H1 (cell line): ENCODE measurements around the gene LSR. TPM values are rescaled to one million over a fixed set of nuclear protein-coding genes. Genes with fewer than 3 reads are reported as not detected.

Experiments
- CTCF ChIA-PET: fragments of 300-600 bp; sonication (Branson Sonifier 250); formaldehyde crosslinking; loops from one replicate; lab custom pipeline; 2021; ENCODE audit not compliant: partially characterized antibody; lab: Charles Lee
- POLR2A ChIA-PET: fragments of 300-600 bp; sonication (Branson Sonifier 250); formaldehyde crosslinking; loops from one replicate; lab custom pipeline; 2021; ENCODE audit warnings: inconsistent platforms; ENCODE audit not compliant: partially characterized antibody; lab: Charles Lee
- DNase-seq, 2 experiments: peaks; one replicate each; pipeline versions ENCODE4 v3.0.0 to v3.0.0-alpha.2; 2010 to 2022; ENCODE audit warnings: low spot score in 2 of 2, low read depth in 1 of 2, mixed read lengths in 1 of 2
- FAIRE-seq: peaks from 2 replicates; lab custom pipeline; 2011; peaks lifted over from hg19 to GRCh38; lab: Jason Lieb, UNC
- H2AFZ ChIP-seq: 2 replicates; pipeline ENCODE4 v1.8.1; 2012; ENCODE audit warnings: low read length, inconsistent platforms
- H2AK5ac ChIP-seq: 2 replicates; pipeline ENCODE4 v1.6.1; 2013; ENCODE audit warnings: low read depth, low read length
- H2BK120ac ChIP-seq: replicated peaks from 2 replicates; pipeline ENCODE3; 2013; ENCODE audit warnings: low read depth, low read length, inconsistent platforms
- H2BK12ac ChIP-seq: 2 replicates; pipeline ENCODE4 v1.6.1; 2013; ENCODE audit warnings: low read depth, low read length
- H2BK15ac ChIP-seq: 2 replicates; pipeline ENCODE4 v1.6.1; 2013; ENCODE audit warnings: low read length
- H2BK20ac ChIP-seq: 2 replicates; pipeline ENCODE4 v1.6.1; 2013; ENCODE audit warnings: low read length
- H2BK5ac ChIP-seq: 2 replicates; pipeline ENCODE4 v1.6.1; 2013; ENCODE audit warnings: low read depth, low read length
- H3K14ac ChIP-seq: 2 replicates; pipeline ENCODE4 v1.6.1; 2013; ENCODE audit warnings: inconsistent platforms; ENCODE audit not compliant: insufficient read length
- H3K18ac ChIP-seq: 2 replicates; pipeline ENCODE4 v1.6.1; 2013; ENCODE audit warnings: low read length; ENCODE audit errors: extremely low read depth
- H3K23ac ChIP-seq: 2 replicates; pipeline ENCODE4 v1.6.1; 2013; ENCODE audit warnings: inconsistent platforms; ENCODE audit not compliant: insufficient read length
- H3K23me2 ChIP-seq: 2 replicates; pipeline ENCODE4 v1.6.1; 2013; ENCODE audit warnings: low read depth, low read length
- H3K27ac ChIP-seq: 2 replicates; pipeline ENCODE4 v1.6.1; 2011; ENCODE audit warnings: low read depth, low read length, inconsistent platforms
- H3K27me3 ChIP-seq, 4 experiments: replicated peaks in 1 of 4; 1 replicate in 1 of 4; 2 replicates in 3 of 4; pipeline versions ENCODE4 v1.6.1 to v1.8.1; 2011 to 2013; ENCODE audit warnings: low read length in 3 of 4, mild to moderate bottlenecking in 3 of 4, inconsistent platforms in 2 of 4, mixed read lengths in 2 of 4, moderate library complexity in 1 of 4; ENCODE audit not compliant: control insufficient read depth in 3 of 4, insufficient read depth in 3 of 4; ENCODE audit errors: extremely low read depth in 1 of 4
- H3K36me3 ChIP-seq, 4 experiments: 2 replicates each; pipeline versions ENCODE4 v1.6.1 to v1.8.1; 2011 to 2013; ENCODE audit warnings: mild to moderate bottlenecking in 4 of 4, low read length in 3 of 4, moderate library complexity in 2 of 4, control low read depth in 1 of 4, inconsistent platforms in 1 of 4; ENCODE audit not compliant: insufficient read depth in 4 of 4, control insufficient read depth in 2 of 4
- H3K4ac ChIP-seq: replicated peaks from 2 replicates; pipeline ENCODE3; 2013; ENCODE audit warnings: low read length, low read depth, mixed read lengths, inconsistent platforms; ENCODE audit not compliant: insufficient read length
- H3K4me1 ChIP-seq, 4 experiments: replicated peaks in 1 of 4; 1 replicate in 1 of 4; 2 replicates in 3 of 4; pipeline versions ENCODE4 v1.6.1 to v1.8.1; 2011 to 2013; ENCODE audit warnings: low read length in 3 of 4, inconsistent platforms in 2 of 4, mixed read lengths in 1 of 4; ENCODE audit not compliant: insufficient read depth in 4 of 4, control insufficient read depth in 3 of 4
- H3K4me2 ChIP-seq, 2 experiments: 2 replicates each; pipeline versions ENCODE4 v1.6.1 to v1.8.1; 2011 to 2013; ENCODE audit warnings: low read depth in 2 of 2, low read length in 2 of 2, control low read depth in 1 of 2, inconsistent platforms in 1 of 2, mild to moderate bottlenecking in 1 of 2; ENCODE audit not compliant: insufficient read depth in 1 of 2
- H3K4me3 ChIP-seq, 4 experiments: fragments of 200-600, 300-600 bp in 1 of 4; sonication (generic), shearing (Covaris generic), sonication (Bioruptor Twin) in 1 of 4; 2 replicates each; pipeline versions ENCODE4 v1.5.1 to v1.8.1; 2011 to 2016; ENCODE audit warnings: low read length in 4 of 4, low read depth in 3 of 4, control low read depth in 2 of 4, inconsistent platforms in 2 of 4, mild to moderate bottlenecking in 2 of 4, mixed read lengths in 1 of 4, moderate library complexity in 1 of 4; ENCODE audit not compliant: insufficient read depth in 2 of 4; ENCODE audit errors: extremely low read depth in 1 of 4
- H3K56ac ChIP-seq: replicated peaks from 2 replicates; pipeline ENCODE3; 2013; ENCODE audit warnings: low read depth, mild to moderate bottlenecking, mixed read lengths, low read length, inconsistent platforms; ENCODE audit not compliant: insufficient read length
- H3K79me1 ChIP-seq: 2 replicates; pipeline ENCODE4 v1.6.1; 2013; ENCODE audit warnings: low read depth, low read length, control low read depth
- H3K79me2 ChIP-seq, 2 experiments: 2 replicates each; pipeline versions ENCODE4 v1.6.1 to v1.8.1; 2012 to 2013; ENCODE audit warnings: low read length in 2 of 2, mild to moderate bottlenecking in 2 of 2, inconsistent platforms in 1 of 2; ENCODE audit not compliant: insufficient read depth in 2 of 2, control insufficient read depth in 1 of 2
- H3K9ac ChIP-seq, 4 experiments: replicated peaks in 1 of 4; 1 replicate in 1 of 4; 2 replicates in 3 of 4; pipeline versions ENCODE4 v1.6.1 to v1.8.1; 2011 to 2013; ENCODE audit warnings: low read depth in 3 of 4, low read length in 3 of 4, control low read depth in 2 of 4, mild to moderate bottlenecking in 2 of 4, moderate library complexity in 2 of 4, inconsistent platforms in 1 of 4; ENCODE audit errors: extremely low read depth in 1 of 4
- H3K9me3 ChIP-seq, 2 experiments: 2 replicates each; pipeline versions ENCODE4 v1.6.1 to v1.8.1; 2012 to 2013; ENCODE audit warnings: mild to moderate bottlenecking in 2 of 2, moderate library complexity in 2 of 2, control low read depth in 1 of 2, inconsistent platforms in 1 of 2, low read depth in 1 of 2, low read length in 1 of 2, mixed read lengths in 1 of 2; ENCODE audit not compliant: insufficient read depth in 2 of 2
- H4K20me1 ChIP-seq, 2 experiments: replicated peaks in 1 of 2; 2 replicates each; pipeline versions ENCODE3 to v1.8.1; 2011 to 2013; ENCODE audit warnings: inconsistent platforms in 2 of 2, low read length in 2 of 2, mild to moderate bottlenecking in 1 of 2; ENCODE audit not compliant: insufficient read depth in 2 of 2, control insufficient read depth in 1 of 2
- H4K5ac ChIP-seq: 2 replicates; pipeline ENCODE4 v1.6.1; 2013; ENCODE audit warnings: low read length, low read depth, mixed read lengths, inconsistent platforms; ENCODE audit not compliant: insufficient read length
- H4K8ac ChIP-seq: 2 replicates; pipeline ENCODE4 v1.8.0; 2013; ENCODE audit warnings: mild to moderate bottlenecking, moderate library complexity, low read length, inconsistent platforms; ENCODE audit not compliant: insufficient read depth; ENCODE audit errors: extremely low read depth
- H4K91ac ChIP-seq: replicated peaks from 2 replicates; pipeline ENCODE3; 2013; ENCODE audit warnings: low read length, mixed read lengths, inconsistent platforms; ENCODE audit not compliant: insufficient read length
- BCL11A ChIP-seq, 2 experiments: IDR thresholded peaks; one replicate each; pipeline ENCODE4 v1.6.1; 2011; ENCODE audit warnings: low read depth in 2 of 2, low read length in 2 of 2, mild to moderate bottlenecking in 2 of 2
- POLR2A ChIP-seq, 2 experiments: IDR thresholded peaks; 1 replicate in 1 of 2; 2 replicates in 1 of 2; pipeline ENCODE4 v1.6.1; 2011; ENCODE audit warnings: low read depth in 2 of 2, low read length in 2 of 2, mild to moderate bottlenecking in 2 of 2; ENCODE audit errors: control extremely low read depth in 1 of 2
- WGBS, 2 experiments: shearing (Covaris generic) in 1 of 2; methylation state at CpG; one replicate each; pipeline versions ENCODE4 v1.1.6 to v1.1.7; 2013 to 2015; ENCODE audit warnings: low lambda C conversion rate in 2 of 2, mixed read lengths in 2 of 2, inconsistent platforms in 1 of 2, low coverage in 1 of 2, missing lambda C conversion rate in 1 of 2; ENCODE audit not compliant: insufficient replicate concordance in 2 of 2, insufficient coverage in 1 of 2, insufficient read length in 1 of 2; ENCODE audit errors: extremely low coverage in 1 of 2, missing lambda C conversion rate in 1 of 2; 5-methylcytosine and 5-hydroxymethylcytosine counted together
- polyA plus RNA-seq, 7 experiments: library from polyadenylated mRNA; depleted of rRNA in 3 of 7; stranded (reverse) in 5 of 7; unstranded in 2 of 7; fragments of >200 nt in 5 of 7; fragments of 200-250 nt in 2 of 7; gene quantifications; 1 replicate in 5 of 7; 2 replicates in 1 of 7; 4 replicates in 1 of 7; pipeline versions ENCODE4 v1.2.1 to v1.2.3, GENCODE V29; 2011 to 2013; ENCODE audit warnings: missing spikeins in 2 of 7, mixed read lengths in 2 of 7
- total RNA-seq: library from RNA; stranded (reverse); fragmentation: NEBNext Ultra II Directional; extraction: Animal tissue kit (Norgen Biotek cat#: 25700); gene quantifications from 2 replicates; pipeline ENCODE4 v1.2.1, GENCODE V29; 2021

Gene LSR
- total and polyA plus RNA-seq, 2 of the 8 experiments (the other 6 are each of a cell fraction or from before 2014, with no cell fraction given), result 159 to 186 TPM

DNA sequence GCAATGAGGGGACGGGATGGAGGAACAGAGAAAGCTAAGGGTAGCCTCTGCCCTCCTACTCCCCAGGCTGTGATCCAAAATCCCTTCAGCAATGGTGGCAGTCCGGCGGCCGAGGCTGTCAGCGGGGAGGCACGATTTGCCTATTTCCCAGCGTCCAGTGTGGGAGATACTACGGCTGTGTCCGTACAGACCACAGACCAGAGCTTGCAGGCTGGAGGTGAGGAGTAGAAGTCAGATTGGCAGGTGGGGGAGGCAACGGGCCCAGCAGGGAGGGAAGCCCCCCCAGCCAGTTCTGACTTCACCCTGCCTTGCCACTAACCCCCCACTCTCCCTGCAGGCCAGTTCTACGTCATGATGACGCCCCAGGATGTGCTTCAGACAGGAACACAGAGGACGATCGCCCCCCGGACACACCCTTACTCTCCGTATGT, 21.6 kb downstream of the LSR start:
- Histone ChIP-seq H4K91ac (no peak overlapping the region), H3K9ac (no peak overlapping the region), H2AFZ (no peak overlapping the region), H2BK15ac (no peak overlapping the region), H3K4me3 (no peak overlapping the region), H4K8ac (no peak overlapping the region; the same call in 1 of the 2 replicates), H3K18ac (no peak overlapping the region), H2BK120ac (no peak overlapping the region), H4K5ac (no peak overlapping the region), H3K79me2 (0 out of 4 replicates have a peak, but pooled peaks cover 0 to 5% of the 10 kb centered on the region in 2 experiments), H3K36me3 (peaks cover 11 to 32% (median 19%) of the 10 kb centered on the region in 4 experiments; a peak in 7 of 8 replicates), H3K4me2 (peak overlapping the region; percentile 0 to 83; a peak in 2 of 4 replicates), H2BK5ac (no peak overlapping the region), H3K4me1 (peaks cover 0 to 14% (median 8%) of the 10 kb centered on the region in 4 experiments; a peak in 5 of 7 replicates), H3K27ac (no peak overlapping the region), H3K79me1 (peaks cover 3% of the 10 kb centered on the region; the same call in 1 of the 2 replicates)
- POLR2A ChIA-PET, result interaction anchor here (1.2 to 3.1 kb wide), 5 partner anchors 11 to 147 kb away, joined by 3 to 20 read pairs (median 4); partner anchors contain the start of gene HAMP
- no peak for TF ChIP-seq POLR2A (IDR thresholded peaks at IDR 0.05; ENCODE audit: control extremely low read depth in 1 of 2, low read depth in 2 of 2, low read length in 2 of 2)
- TF ChIP-seq BCL11A (IDR thresholded peaks at IDR 0.05; ENCODE audit: low read depth in 2 of 2, low read length in 2 of 2), result no peak
- TF ChIP-seq, all 59 proteins: peak for 0
- H2BK20ac ChIP-seq, result no peak overlapping the region
- H3K4ac ChIP-seq, result no peak overlapping the region
- no peak overlapping the region for H3K14ac ChIP-seq
- H3K27me3 ChIP-seq, result no peaks in the 10 kb centered on the region
- WGBS, 2 experiments, result 88% methylated on average over 16 of the region's 16 CpGs; no CpG with 5 or more reads in 1 of the 2 experiments
- FAIRE-seq (no peak), DNase-seq (no peak)
- H3K56ac ChIP-seq, result no peak overlapping the region
- no peak overlapping the region for H2AK5ac ChIP-seq
- H3K23me2 ChIP-seq, result no peaks in the 10 kb centered on the region; the same call in 1 of the 2 replicates
- H4K20me1 ChIP-seq, result peaks cover 0 to 14% of the 10 kb centered on the region in 2 experiments
- H2BK12ac ChIP-seq, result no peak overlapping the region
- CTCF ChIA-PET, result interaction anchor here (1.0 to 2.2 kb wide), 7 partner anchors 8 to 186 kb away, joined by 3 to 14 read pairs (median 4); partner anchors contain the start of gene MAG
- H3K9me3 ChIP-seq, result no peaks in the 10 kb centered on the region
- H3K23ac ChIP-seq, result no peak overlapping the region
